SHP77 (cell line): ENCODE results near the gene FHOD1.

ENCODE experiments used
- DNase-seq, 2 experiments: peaks; one replicate each; lab custom pipeline; 2025; lab: John Stamatoyannopoulos, UW

Gene FHOD1

DNA sequence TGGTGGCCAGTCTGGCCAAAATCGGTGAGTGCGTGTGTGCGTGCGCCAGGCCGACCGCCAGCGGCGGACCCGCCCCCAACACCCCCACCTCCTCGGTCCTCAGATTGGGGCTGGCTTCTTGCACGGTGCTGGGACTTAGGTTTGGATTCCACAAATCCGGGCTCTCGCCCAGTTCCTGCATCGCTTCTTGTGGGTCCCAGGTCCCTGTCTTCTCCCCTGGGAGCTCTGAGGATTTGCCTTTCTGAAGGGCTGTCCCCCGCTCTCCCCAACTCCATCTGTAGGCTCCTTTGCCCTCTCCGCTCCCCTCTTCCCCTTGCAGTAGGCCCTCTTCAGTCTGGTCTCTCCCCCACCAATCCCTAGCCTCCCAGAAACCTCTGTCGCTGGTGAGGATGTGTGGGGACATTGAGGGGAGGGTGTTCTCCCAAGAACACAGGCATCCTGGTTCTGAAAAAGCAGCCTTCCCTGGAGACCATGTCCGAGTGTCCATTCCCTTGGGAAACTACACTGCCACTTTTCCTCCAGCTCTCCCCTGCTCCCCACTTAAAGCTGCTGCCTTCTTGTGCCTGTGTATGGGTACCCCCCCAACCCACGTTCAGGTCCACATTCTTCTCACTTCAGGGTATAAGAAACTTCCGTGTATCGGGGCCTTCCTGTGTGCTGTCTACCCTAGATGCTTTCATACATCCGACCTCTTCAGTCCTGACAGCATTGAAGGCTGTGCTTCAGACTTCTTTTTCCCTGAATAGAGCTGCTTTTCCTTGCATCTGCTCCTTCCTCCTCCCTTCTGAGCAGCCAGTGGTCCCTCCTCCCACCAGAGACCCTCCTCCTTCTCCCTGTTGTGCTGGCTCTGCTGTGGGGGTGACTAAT, 2.1 kb upstream of the FHOD1 start:
- DNase-seq = no peak

DNA sequence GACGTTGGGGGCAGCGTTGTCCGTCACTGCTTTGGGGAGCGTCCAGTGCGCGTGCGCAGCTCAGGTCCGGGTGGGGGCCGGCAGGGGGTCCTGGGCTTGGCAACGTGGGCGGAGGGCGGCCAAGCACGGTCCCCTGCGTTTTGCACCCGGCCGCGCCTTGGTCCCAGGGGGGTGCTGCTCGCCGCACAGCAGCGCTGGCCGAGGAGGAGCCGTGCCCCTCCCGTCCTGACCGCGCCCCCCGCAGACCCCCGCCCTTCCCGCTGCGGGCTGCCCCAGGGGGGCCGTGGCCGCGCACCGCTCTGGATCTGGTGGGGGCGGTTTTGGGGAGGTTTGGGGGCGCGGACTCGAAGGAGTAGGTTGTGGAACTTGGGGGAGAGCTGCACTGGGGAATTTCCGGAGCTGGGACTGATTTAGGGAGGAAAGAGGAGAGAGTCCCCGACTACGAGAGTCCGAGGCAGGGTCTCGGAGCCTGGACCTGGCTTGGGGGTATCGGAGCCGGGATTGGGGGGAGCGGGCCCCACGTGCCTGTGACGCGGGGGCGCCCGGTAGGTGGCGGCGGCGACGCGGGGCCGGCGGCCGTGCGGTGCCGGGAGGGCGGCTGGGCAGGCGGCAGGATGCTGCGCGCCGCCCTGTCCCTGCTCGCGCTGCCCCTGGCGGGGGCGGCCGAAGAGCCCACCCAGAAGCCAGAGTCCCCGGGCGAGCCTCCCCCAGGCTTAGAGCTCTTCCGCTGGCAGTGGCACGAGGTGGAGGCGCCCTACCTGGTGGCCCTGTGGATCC, 1.3 kb upstream of the FHOD1 start, which contains the start of gene SLC9A5:
TSS of gene SLC9A5 (plus strand) at position 579 of the 777 bp plus-strand sequence. CDS start at position 615, 36 bp downstream.
- DNase-seq = no peak

DNA sequence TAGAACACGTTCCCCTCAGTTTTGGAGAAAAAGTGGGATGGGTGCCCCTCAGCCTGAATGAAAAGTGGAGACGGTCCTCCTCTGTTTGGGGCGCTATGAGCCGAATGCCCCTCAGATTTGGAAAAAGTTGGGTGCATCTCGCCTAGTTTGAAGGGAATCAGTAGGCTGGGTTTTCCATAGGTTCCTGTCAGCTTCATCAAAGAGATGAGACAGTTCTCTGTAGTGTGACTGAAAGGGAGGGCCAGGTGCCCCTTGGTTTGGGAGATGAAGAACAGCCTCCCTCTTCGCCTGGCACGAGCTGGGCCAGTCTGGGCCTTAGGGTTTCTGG, 756 bp upstream of the FHOD1 start:
- no peak for DNase-seq

DNA sequence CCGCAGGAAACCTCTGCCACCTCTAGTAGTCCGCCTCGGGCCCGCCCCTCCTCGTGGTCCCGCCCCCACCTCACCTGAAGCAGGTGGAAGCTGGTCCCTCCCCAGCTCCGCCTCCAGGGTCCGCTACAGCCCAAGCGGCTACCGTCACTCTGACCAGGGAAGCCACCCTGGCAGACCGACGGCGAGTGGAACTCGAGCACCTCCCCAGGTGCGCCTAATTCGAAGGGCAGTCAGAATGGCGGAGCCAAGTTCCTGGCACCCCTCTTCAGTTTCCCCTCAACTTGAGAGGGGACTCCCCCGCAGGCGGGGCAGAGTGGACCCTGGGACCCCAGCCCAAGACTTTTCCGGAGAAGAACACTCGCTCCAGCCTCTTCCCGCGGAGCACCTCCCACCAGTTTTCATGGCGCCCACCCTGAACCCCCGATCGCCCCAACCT, 507 bp downstream of the FHOD1 start:
- no peak for DNase-seq

DNA sequence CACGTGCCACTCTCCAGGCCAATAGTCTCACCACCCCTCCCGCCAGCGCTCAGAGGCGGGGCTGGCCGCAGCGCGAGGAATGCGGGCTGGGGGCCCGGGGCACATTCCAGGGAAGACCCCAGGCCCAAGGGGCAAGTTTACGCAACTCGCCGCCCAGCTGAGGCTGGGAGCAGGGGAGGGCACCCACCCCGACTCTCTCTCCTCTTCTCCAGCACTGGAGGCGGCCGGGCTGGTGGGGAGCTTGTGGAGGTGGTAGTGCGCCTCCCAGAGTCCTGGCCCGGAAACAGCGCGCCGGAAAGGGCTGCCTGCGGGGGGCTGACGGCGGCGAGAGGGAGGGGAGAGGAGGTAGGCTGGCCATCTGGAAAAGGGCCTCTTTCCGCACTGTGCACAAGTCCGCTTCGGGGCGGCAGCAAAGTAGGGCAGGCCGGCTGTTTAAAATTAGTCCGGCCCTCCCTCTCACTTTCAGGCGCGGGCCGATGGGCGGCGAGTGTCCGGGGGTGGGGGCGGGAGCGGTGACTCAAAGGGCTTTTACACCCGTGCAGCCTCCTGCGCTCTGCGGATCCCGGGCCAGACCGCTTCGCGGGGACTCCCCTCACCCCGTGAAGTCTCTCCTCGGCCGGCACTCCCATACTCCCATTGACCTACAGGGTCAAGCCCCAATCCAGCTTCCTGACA, 1.1 kb downstream of the FHOD1 start:
- DNase-seq = no peak

DNA sequence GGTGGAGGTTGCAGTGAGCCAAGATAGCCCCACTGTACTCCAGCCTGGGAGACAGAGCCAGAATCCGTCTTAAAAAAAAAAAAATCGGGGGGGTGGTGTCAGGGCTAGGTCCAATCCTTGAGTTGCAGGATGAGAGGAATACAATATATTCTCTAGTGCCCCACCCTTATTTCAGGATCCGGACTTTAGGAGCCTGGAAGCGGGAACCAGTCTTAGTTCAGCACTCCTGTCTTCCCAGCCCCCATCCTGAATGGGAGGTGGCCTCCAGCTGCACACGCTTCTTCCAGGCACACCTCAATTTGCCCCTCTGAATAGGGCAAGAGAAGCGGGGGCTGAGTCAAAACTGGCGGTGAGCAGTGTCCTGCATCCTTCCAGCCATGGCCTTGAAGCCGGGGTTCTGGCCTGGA, 1.6 kb downstream of the FHOD1 start:
- no peak for DNase-seq

DNA sequence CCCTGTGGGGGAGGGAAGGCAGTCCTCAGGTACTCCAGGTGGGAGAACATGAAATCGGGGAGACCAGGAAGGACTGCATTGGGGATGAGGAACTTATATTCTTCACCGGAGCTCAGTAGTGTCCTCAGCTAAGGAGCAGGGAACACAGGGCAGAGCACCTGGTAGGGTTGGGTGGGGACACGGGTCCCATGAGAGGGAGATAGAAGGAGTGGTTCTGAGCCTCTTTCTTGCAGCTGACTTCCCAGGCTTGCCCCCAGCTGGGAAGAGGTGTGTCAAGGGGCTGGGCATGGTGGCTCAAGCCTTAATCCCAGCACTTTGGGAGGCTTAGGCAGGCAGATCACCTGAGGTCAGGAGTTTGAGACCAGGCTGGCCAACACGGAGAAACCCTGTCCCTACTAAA, 2.1 kb downstream of the FHOD1 start:
- no peak for DNase-seq

DNA sequence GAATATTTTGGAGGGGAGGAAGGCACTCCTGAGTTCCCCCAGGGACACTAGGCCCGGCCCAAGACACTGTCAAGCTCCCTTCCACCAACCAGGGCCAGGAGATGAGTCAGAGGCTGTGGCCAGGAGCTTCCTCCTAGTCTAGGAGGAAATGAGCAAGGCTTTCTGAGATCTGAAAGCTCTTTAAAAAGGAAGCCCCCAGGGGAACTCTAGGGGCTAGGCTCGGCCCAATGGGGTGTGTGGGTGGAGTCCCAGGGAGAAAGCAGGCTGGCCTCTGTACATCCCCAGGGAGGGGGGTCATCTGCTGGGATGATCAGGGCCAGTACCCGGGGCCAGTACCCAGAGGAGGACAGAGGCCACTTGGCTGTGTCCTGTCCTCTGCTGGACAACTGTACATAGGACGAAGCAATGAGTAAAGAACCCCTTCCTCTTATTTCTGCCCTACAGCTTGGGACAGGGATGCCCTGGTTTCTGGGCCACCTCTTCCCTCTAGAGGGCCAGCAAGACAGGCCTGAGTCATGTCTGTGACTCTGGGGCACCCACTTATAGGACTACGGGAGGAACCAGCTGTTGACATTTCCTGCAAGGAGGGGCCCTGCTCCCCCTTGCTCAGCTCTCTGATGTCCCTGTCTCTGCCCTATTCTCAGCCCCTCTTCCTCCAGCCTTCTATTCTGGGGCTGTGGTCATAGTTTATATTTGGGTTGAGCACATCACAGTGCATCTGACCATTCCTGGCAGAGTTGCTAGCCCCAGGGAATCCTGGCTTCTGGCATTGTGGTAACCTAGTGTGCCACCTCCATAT, 2.7 kb downstream of the FHOD1 start:
- no peak for DNase-seq

DNA sequence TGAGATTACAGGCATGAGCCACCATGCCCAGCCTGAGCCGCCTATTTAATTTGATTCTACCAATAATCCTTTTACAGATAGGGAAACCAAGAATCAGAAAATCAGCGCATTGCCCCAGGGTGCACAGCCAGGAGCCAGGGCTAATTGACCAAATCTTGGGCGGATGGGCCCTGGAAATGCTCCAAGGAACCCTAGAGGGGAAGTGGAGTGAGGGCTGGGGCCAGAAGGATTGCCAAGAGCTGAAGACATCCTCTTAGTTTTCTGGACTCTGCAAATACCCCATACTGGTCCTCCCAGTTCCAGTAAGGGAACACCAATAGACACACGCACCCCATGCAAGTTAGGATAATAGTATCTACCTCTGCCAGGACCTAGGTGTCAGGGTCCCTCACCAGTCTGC, 3.8 kb downstream of the FHOD1 start:
- DNase-seq = no peak

DNA sequence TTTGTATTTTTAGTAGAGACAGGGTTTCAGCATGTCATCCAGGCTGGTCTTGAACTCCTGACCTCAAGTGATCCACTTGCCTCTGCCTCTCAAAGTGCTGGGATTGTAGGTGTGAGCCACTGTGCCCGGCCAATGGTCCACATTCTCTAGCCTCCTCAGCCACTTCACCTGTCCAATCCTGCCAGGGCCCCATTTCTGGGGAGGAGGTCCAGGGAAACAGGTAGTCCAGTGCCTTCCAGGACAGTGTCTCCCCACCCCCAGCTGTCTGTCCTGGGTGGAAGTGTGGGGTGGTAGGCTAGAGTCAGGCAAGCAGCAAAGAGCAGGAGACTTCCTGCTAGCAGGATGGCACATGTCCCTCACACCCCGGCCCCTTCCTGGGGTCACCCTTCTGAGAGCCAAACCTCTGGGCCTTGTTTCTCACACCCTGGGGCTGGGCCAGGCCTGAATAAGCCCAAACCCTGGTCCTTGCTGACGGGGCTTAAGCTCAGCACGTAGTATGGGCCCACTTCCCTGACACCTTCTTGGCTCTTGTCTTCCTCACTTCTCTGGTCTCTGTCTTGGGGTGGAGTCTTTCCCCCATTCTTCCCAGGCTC, 5.0 kb downstream of the FHOD1 start:
- DNase-seq = no peak

DNA sequence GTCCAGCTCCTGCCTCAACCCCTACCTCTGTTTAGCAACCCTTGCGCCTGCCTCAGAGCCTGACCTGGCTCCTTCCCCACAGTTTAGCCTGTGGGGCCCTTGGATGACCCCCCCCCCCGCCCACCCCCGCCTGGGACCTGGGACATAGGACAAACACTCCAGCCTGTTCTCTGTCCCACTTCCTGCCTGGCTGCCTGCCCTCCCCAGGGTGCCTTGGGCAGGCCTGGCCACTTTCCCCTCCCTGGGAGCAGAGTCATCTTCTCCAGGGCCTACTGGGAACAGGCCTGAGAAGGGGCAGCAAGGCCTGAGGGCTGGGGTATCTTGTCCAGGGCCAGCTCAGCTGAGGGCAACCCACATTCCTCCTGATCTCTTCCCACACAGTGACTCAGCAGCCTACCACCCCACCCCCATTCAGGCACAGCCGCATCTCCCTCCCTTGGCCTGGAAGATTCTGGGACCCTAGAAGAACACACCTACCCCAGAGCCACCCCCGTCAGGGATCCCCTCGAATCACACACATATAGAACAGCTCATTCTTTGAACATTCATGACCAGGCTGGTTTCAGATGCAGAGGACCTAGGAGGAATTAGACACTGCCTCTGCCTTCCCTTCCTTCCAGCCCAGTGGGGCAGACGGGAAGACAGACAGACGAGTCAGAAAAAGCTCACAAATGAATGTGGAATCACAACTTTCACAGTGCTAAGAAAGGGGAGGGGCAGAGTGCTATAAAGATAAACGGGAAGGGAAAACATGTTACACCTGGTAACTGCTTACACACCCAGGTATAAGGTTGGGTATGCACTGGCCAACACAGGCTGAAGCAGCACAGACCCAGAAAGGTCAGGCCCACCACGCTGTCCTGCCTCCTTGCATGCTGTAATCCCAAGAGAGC, 6.0 kb downstream of the FHOD1 start:
- DNase-seq = no peak

DNA sequence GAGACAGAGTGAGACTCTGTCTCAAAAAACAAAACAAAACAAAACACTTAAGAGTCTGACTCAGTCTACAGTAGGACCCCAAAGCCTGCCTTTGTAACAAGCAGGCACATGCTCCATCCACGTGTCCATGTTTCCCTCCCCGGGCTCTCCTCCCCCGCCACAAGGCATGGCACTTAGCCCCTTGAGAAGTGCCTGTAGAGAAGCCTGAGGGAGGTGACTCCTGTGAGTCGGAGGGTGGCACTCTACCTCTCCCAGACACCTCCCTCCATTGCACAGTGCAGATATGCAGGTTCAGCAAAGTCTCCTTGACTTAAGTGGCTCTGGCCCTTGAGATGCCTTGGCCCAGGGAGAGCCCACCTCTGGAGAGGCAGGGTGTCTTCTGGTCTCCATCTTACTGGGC, 6.8 kb downstream of the FHOD1 start:
- no peak for DNase-seq

DNA sequence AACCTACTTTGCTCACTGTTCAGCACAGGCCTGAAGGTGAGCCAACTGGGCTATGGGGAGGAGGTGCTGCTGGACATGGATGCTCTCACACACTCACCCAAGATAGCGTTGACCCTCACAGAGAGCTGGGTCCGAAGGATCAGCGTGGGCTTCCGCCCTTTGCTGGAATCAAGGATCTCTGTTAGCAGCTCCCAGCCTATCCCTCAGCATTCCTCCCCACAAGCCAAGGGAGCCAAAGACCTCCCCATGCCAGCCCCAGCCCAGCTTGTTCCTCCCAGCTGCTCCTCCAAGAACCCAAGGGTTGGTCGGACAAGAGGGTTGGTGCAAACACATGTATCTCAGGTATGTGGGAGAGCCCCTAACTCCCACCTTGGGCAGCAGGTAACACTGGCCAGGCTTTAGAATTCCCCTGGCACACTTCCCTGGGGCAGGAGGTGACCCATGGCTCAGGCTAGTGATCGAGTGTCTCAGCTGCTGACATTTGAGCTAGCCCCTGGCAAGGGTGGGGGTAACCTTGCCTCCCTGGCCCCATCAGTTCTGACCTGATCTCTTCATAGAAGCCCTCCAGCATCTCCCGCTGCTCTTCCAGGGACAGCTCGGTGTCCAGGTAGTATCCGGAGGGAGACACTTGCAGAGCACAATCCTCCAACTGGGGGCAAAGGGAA, 8.3 kb downstream of the FHOD1 start:
- DNase-seq = no peak

DNA sequence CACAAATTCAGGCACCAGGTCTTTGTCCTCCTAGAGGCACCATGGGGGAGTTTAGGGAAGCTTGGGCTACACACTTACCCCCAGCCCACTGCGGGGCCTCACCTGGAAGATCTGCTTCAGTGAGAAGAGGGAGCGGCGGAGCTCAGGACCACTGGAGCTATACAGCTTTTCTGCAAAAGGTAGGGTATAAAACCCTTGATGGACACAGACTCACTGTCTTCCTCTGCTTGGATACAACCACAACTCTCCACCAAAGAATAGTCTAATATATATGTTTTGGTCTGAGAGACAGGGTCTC, 9.1 kb downstream of the FHOD1 start:
- DNase-seq = no peak

DNA sequence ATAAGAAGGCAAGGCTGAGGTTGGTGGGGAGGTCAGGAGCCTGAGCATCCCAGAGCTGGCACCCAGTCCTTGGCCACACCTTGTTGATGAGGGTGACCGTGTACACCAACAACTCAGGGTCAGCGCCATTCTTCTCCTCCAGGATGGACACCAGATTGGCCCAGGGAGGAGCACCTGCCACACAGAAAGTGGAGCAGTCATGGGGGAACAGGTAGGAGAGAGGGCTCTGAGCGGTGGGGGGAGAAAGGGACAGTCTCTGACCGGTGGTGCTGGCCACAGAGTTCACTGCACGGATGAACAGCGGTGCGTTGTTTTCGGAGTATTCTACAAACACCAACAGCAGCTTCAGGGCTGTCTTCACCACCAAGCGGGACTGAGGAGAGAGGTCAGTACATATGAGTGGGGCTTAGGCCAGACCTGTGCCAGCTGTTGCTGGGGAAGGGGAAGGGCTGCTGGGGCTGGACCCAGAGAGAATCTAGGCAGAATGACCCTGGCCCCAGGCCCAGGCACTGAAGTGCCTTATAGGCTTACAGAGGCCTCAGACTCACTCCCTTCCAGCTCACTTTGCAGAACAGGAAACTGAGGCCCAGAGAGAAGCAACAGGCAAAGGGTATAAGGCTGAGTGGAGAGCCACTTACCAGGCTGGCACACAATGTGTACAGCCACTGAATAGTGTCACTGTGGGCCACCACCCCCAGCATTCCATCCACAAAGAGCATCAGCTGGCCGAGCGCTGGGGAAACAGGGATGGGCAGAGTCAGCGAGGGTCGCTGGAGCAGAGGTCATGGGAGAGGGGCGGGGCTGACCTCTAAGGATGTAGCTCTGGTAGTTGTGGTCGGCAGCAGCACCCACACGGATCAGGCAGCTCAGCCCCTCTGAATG, 9.6 kb downstream of the FHOD1 start:
- DNase-seq = no peak

DNA sequence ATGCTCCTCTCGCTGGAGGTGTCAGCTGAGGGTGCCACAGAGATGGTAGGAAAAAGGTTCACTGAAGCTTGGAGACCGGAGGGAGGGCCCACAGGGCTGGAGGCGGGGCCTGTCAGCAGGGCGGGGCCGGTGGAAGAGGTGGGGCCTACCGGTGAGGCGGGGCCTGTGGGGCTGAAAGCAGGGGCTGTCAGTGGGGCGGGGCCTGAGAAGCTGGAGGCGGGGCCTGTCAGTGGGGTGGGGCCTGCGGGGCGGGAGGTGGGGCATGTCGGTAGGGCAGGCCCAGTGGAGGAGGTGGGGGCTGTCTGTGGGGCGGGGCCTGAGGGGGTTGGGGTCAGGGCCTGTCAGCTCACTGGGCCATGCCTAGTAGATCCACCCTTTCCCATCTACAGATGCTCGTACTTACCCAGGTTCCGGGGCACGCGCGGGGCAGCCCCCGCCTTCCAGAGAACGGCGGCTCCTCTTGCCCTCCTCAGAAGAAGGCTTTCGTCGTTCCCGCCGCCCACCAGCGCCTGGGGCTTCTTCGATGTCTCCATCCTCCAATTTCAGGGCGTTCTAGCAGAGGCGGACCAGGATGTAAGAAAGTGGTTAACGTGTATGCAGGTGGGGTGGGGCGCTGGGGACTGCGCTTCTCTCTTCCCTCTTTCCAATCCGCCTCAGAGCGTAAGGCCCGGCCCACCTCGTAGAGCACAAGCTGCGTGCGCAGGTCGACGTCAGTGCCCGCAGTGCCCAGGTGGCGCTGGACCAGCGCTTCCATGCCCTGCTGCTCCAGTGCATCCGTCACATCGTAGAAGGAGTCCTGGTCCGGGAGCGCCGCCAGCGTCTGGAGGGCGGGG, 10.5 kb downstream of the FHOD1 start:
- no peak for DNase-seq

DNA sequence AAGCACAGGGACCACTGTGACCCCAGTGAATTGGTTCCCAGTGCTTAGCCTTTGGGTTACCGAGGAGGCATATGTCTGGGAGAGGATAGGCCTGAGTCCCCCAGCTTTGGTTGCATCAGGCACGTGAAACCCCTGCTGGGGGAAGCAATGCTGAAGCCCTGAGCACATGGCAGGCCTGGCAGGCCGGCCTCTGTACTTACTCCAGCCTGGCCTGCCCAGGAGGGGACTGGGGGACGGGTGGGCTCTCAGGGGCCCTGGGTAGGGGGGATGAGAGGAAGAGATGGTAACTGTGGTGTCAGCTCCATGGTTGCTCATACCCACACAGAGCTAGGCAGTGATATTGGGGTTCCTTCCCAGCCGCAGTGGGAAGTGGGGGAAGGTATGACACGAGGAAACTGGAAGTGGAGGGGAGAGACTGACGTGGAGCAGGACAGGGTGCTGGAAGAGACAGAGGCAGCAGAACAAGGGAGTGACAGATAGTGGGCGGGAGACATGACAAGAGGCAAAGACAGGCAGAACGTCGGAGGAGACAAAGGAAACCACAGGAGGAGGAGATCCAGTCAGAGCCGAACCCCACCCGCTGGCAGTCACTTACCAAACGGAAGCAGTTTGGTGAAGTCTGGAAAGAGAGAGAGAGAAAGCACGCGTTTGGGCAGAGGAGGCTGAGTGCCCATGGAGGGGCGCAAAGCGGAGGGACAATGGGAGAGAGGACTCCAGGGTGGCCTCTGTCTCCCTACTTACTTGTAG, 11.3 kb downstream of the FHOD1 start:
- no peak for DNase-seq
